GM19328 (cell line): Measurements from ENCODE around the gene ASAP2.

Experiments
- ATAC-seq: cut with Tn5 transposase; IDR thresholded peaks from one replicate; pipeline ENCODE4 v1.9.1; 2021; ENCODE audit warnings: mild to moderate bottlenecking, moderate library complexity; ENCODE audit not compliant: unreplicated experiment

Gene ASAP2

GRCh38 chr2:9374071-9374730 is 167.6 kb downstream of the ASAP2 start:
- ATAC-seq = no peak

GRCh38 chr2:9375857-9376428 is 169.3 kb downstream of the ASAP2 start:
- ATAC-seq = no peak

- no peak for ATAC-seq
Measured at GRCh38 chr2:9377461-9378097, 171.0 kb downstream of the ASAP2 start.

- ATAC-seq = no peak
Measured at GRCh38 chr2:9378433-9379390, 172.1 kb downstream of the ASAP2 start.

GRCh38 chr2:9379391-9379755 is 172.8 kb downstream of the ASAP2 start:
- ATAC-seq = no peak

GRCh38 chr2:9380702-9381628 is 174.4 kb downstream of the ASAP2 start:
- no peak for ATAC-seq

- no peak for ATAC-seq
Measured at GRCh38 chr2:9382604-9383235, 176.1 kb downstream of the ASAP2 start.

- ATAC-seq = no peak
Measured at GRCh38 chr2:9384521-9384920, 177.9 kb downstream of the ASAP2 start.

- no peak for ATAC-seq
Measured at GRCh38 chr2:9385841-9386240, 179.2 kb downstream of the ASAP2 start.

- no peak for ATAC-seq
Measured at GRCh38 chr2:9388199-9388681, 181.6 kb downstream of the ASAP2 start.

- no peak for ATAC-seq
Measured at GRCh38 chr2:9388950-9389911, 182.6 kb downstream of the ASAP2 start.

- ATAC-seq = no peak
Measured at GRCh38 chr2:9390151-9390850, 183.7 kb downstream of the ASAP2 start.

GRCh38 chr2:9390991-9391390 is 184.4 kb downstream of the ASAP2 start:
- ATAC-seq = no peak

GRCh38 chr2:9391961-9392720 is 185.5 kb downstream of the ASAP2 start:
- ATAC-seq = no peak

- no peak for ATAC-seq
Measured at GRCh38 chr2:9392898-9393765, 186.5 kb downstream of the ASAP2 start.

GRCh38 chr2:9394816-9395215 is 188.2 kb downstream of the ASAP2 start:
- no peak for ATAC-seq
